SK-N-SH (cell line): ENCODE measurements around the gene DOK7. TPM values are rescaled to one million over a fixed set of nuclear protein-coding genes. Genes with fewer than 3 reads are reported as not detected.

Source experiments
- CTCF ChIA-PET: fragments of 300-600, 350-600 bp; formaldehyde crosslinking; extraction: SDS; loops from one replicate; lab custom pipeline; 2021; lab: Yijun Ruan, JAX
- POLR2A ChIA-PET: fragments of 350-600 bp; sonication (Branson Sonifier 250); formaldehyde crosslinking; extraction: SDS; loops from one replicate; lab custom pipeline; 2020; ENCODE audit warnings: antibody characterized with exemption, inconsistent platforms; lab: Yijun Ruan, JAX
- DNase-seq: peaks from one replicate; pipeline ENCODE4 v3.0.0; 2012
- H2AFZ ChIP-seq: fragments of 200-600 bp; sonication (generic); 2 replicates; pipeline ENCODE4 v1.8.1; 2016; ENCODE audit warnings: antibody characterized with exemption, mild to moderate bottlenecking, low read depth
- H3F3A ChIP-seq: fragments of 200-600 bp; sonication (generic); replicated peaks from 2 replicates; pipeline ENCODE3; 2016; ENCODE audit warnings: antibody characterized with exemption, mild to moderate bottlenecking; ENCODE audit not compliant: insufficient read depth
- H3K27ac ChIP-seq, 2 experiments: fragments of 200-500 bp in 1 of 2; fragments of 200-600 bp in 1 of 2; sonication (Bioruptor generic) in 1 of 2; sonication (generic), shearing (Covaris generic) in 1 of 2; 2 replicates each; pipeline versions ENCODE4 v1.5.1 to v1.6.1; 2014 to 2016; ENCODE audit warnings: low read depth in 2 of 2, inconsistent platforms in 1 of 2, low read length in 1 of 2, mild to moderate bottlenecking in 1 of 2, mixed read lengths in 1 of 2
- H3K27me3 ChIP-seq: fragments of 200-600 bp; sonication (generic), shearing (Covaris generic); 2 replicates; pipeline ENCODE4 v1.6.1; 2016; ENCODE audit warnings: mixed run types; ENCODE audit not compliant: insufficient read depth
- H3K36me3 ChIP-seq, 2 experiments: fragments of 200-500 bp in 1 of 2; fragments of 200-600 bp in 1 of 2; sonication (Bioruptor generic) in 1 of 2; sonication (generic) in 1 of 2; replicated peaks in 1 of 2; 2 replicates each; pipeline versions ENCODE3 to v1.5.1; 2014 to 2016; ENCODE audit warnings: low read length in 1 of 2, mild to moderate bottlenecking in 1 of 2; ENCODE audit not compliant: insufficient read depth in 2 of 2, control insufficient read depth in 1 of 2
- H3K4me1 ChIP-seq, 2 experiments: fragments of 200-500 bp in 1 of 2; fragments of 200-600 bp in 1 of 2; sonication (Bioruptor generic) in 1 of 2; sonication (generic), shearing (Covaris generic) in 1 of 2; 2 replicates each; pipeline versions ENCODE4 v1.5.1 to v1.6.1; 2014 to 2016; ENCODE audit warnings: low read depth in 1 of 2, low read length in 1 of 2, mixed run types in 1 of 2; ENCODE audit not compliant: insufficient read depth in 2 of 2, control insufficient read depth in 1 of 2
- H3K4me2 ChIP-seq: fragments of 200-600 bp; sonication (generic), shearing (Covaris generic); 2 replicates; pipeline ENCODE4 v1.6.1; 2017; ENCODE audit warnings: mixed run types
- H3K4me3 ChIP-seq, 2 experiments: fragments of 200-500 bp in 1 of 2; fragments of 200-600 bp in 1 of 2; sonication (Bioruptor generic) in 1 of 2; sonication (generic), shearing (Covaris generic) in 1 of 2; 2 replicates each; pipeline versions ENCODE4 v1.5.1 to v1.8.1; 2014 to 2016; ENCODE audit warnings: low read depth in 2 of 2, inconsistent platforms in 1 of 2, low read length in 1 of 2, mild to moderate bottlenecking in 1 of 2, mixed read lengths in 1 of 2, moderate library complexity in 1 of 2
- H3K79me2 ChIP-seq: fragments of 200-600 bp; sonication (generic); 2 replicates; pipeline ENCODE4 v1.8.1; 2017; ENCODE audit warnings: mild to moderate bottlenecking; ENCODE audit not compliant: insufficient read depth
- H3K9ac ChIP-seq: fragments of 200-600 bp; sonication (generic); 2 replicates; pipeline ENCODE4 v1.6.1; 2017; ENCODE audit warnings: mixed run types
- H3K9me2 ChIP-seq: fragments of 200-600 bp; sonication (generic); 2 replicates; pipeline ENCODE4 v1.6.1; 2017; ENCODE audit warnings: mixed run types
- H3K9me3 ChIP-seq: fragments of 200-600 bp; sonication (generic); 2 replicates; pipeline ENCODE4 v1.6.1; 2017; ENCODE audit warnings: mixed run types, mild to moderate bottlenecking, moderate library complexity
- H4K20me1 ChIP-seq: fragments of 200-600 bp; sonication (generic); 2 replicates; pipeline ENCODE4 v1.6.1; 2017; ENCODE audit warnings: mild to moderate bottlenecking, mixed run types; ENCODE audit not compliant: insufficient read depth
- ELF1 ChIP-seq: IDR thresholded peaks from 2 replicates; pipeline ENCODE4 v1.4.0; 2012
- EP300 ChIP-seq, 2 experiments: IDR thresholded peaks; 2 replicates each; pipeline versions ENCODE4 v1.4.0 to v1.6.1; 2012; ENCODE audit warnings: borderline replicate concordance in 1 of 2, low read depth in 1 of 2, low read length in 1 of 2
- FOXJ3 ChIP-seq: sonication (generic); formaldehyde crosslinking; IDR thresholded peaks from 2 replicates; pipeline ENCODE4 v1.5.1; 2020; ENCODE audit warnings: mild to moderate bottlenecking, missing genetic modification reagents
- GATA2 ChIP-seq: sonication (generic); formaldehyde crosslinking; IDR thresholded peaks from 2 replicates; pipeline ENCODE4 v1.5.0; 2020; ENCODE audit warnings: mild to moderate bottlenecking, missing genetic modification reagents
- JUND ChIP-seq: IDR thresholded peaks from 2 replicates; pipeline ENCODE4 v1.4.0; 2012
- MXI1 ChIP-seq: IDR thresholded peaks from 2 replicates; pipeline ENCODE4 v1.6.1; 2012; ENCODE audit warnings: mild to moderate bottlenecking, low read depth, low read length, improper control_type of control experiment
- NFIC ChIP-seq: IDR thresholded peaks from 2 replicates; pipeline ENCODE4 v1.4.0; 2012; ENCODE audit warnings: borderline replicate concordance
- NRF1 ChIP-seq: IDR thresholded peaks from 2 replicates; pipeline ENCODE4 v1.6.1; 2012; ENCODE audit warnings: low read depth, mild to moderate bottlenecking, low read length
- RAD21 ChIP-seq: IDR thresholded peaks from 2 replicates; pipeline ENCODE4 v1.6.1; 2012; ENCODE audit warnings: mild to moderate bottlenecking, low read length
- RCOR1 ChIP-seq: fragments of 150-350 bp; IDR thresholded peaks from 2 replicates; pipeline ENCODE4 v1.6.1; 2017; ENCODE audit warnings: antibody characterized with exemption, low read length
- REST ChIP-seq: IDR thresholded peaks from 2 replicates; pipeline ENCODE4 v1.6.1; 2012; ENCODE audit warnings: mild to moderate bottlenecking, low read depth, low read length, moderate library complexity
- RFX5 ChIP-seq: IDR thresholded peaks from 2 replicates; pipeline ENCODE4 v1.6.1; 2012; ENCODE audit warnings: mild to moderate bottlenecking, improper control_type of control experiment, low read length
- TCF12 ChIP-seq: IDR thresholded peaks from 2 replicates; pipeline ENCODE4 v1.4.0; 2012
- USF1 ChIP-seq: IDR thresholded peaks from 2 replicates; pipeline ENCODE4 v1.4.0; 2012; ENCODE audit warnings: low read depth, borderline replicate concordance
- YY1 ChIP-seq: IDR thresholded peaks from 2 replicates; pipeline ENCODE4 v1.4.0; 2012; ENCODE audit warnings: low read depth, mild to moderate bottlenecking
- WGBS: methylation state at CpG from one replicate; pipeline ENCODE4 v1.1.6; 2017; ENCODE audit warnings: low lambda C conversion rate; 5-methylcytosine and 5-hydroxymethylcytosine counted together
- polyA plus RNA-seq, 3 experiments: library from polyadenylated mRNA; depleted of rRNA; stranded (reverse); fragments of >200 nt; gene quantifications; 2 replicates each; pipeline ENCODE4 v1.2.3, GENCODE V29; 2012

Gene DOK7
- polyA plus RNA-seq, 1 of the 3 experiments (the other 2 are of a cell fraction), result not detected

- H3K9me3 ChIP-seq, result no peaks in the 10 kb centered on the region
- H2AFZ ChIP-seq, result no peak overlapping the region
- H3K27ac ChIP-seq, result no peak overlapping the region
- H4K20me1 ChIP-seq, result no peaks in the 10 kb centered on the region
- H3K79me2 ChIP-seq, result no peaks in the 10 kb centered on the region
- no peak for DNase-seq
- no peak overlapping the region for H3K9ac ChIP-seq
- H3K9me2 ChIP-seq, result no peaks in the 10 kb centered on the region
- TF ChIP-seq EP300 (IDR thresholded peaks at IDR 0.05; ENCODE audit: borderline replicate concordance in 1 of 2, low read depth in 1 of 2, low read length in 1 of 2), result no peak
- no peak for TF ChIP-seq FOXJ3 (CRISPR knock-in tag)
- no peak for TF ChIP-seq JUND
- no peak for TF ChIP-seq RFX5
- TF ChIP-seq NFIC, result no peak
- no peak for TF ChIP-seq RAD21
- no peak for TF ChIP-seq TCF12
- TF ChIP-seq MXI1, result no peak
- no peak for TF ChIP-seq REST
- TF ChIP-seq NRF1, result no peak
- TF ChIP-seq GATA2 (CRISPR knock-in tag), result no peak
- no peak for TF ChIP-seq USF1
- no peak for TF ChIP-seq RCOR1
- TF ChIP-seq ELF1, result no peak
- no peak for TF ChIP-seq YY1
- H3K36me3 ChIP-seq, result peaks cover 0 to 24% of the 10 kb centered on the region in 2 experiments
- no peaks in the 10 kb centered on the region for H3F3A ChIP-seq
- no peak overlapping the region for H3K4me2 ChIP-seq
- 95% methylated on average over 21 of the region's 21 CpGs for WGBS
- peaks cover 0 to 2% of the 10 kb centered on the region in 2 experiments; a peak in 1 of 4 replicates for H3K4me1 ChIP-seq
- no peaks in the 10 kb centered on the region for H3K27me3 ChIP-seq
- POLR2A ChIA-PET, result no interaction called here
- no peak overlapping the region for H3K4me3 ChIP-seq
- CTCF ChIA-PET, result interaction anchor here (1.0 to 1.2 kb wide), 5 partner anchors 9 to 302 kb away, joined by 3 to 5 read pairs (median 3); no protein-coding TSS in a partner anchor
Measured at GRCh38 chr4:3417448-3417847, 45.7 kb upstream of the DOK7 start.
